Neural progenitor cell (in vitro differentiated cells): ENCODE results near the gene SLFN12L. TPM values are rescaled to one million over a fixed set of nuclear protein-coding genes. Genes with fewer than 3 reads are reported as not detected.

Experiments used
- DNase-seq: peaks from one replicate; pipeline ENCODE4 v3.0.0-alpha.2; 2016; ENCODE audit warnings: low spot score
- H2AFZ ChIP-seq: fragments of 200-600 bp; sonication (generic); replicated peaks from 2 replicates; pipeline ENCODE4 v1.6.1; 2016; ENCODE audit warnings: antibody characterized with exemption
- H3F3A ChIP-seq: fragments of 200-600 bp; sonication (generic); 2 replicates; pipeline ENCODE4 v1.6.1; 2016; ENCODE audit warnings: antibody characterized with exemption, low read depth
- H3K27ac ChIP-seq: fragments of 200-600 bp; sonication (generic); 2 replicates; pipeline ENCODE4 v1.5.1; 2016; ENCODE audit warnings: mild to moderate bottlenecking
- H3K27me3 ChIP-seq: fragments of 200-600 bp; sonication (generic); 2 replicates; pipeline ENCODE4 v1.6.1; 2016; ENCODE audit warnings: mild to moderate bottlenecking, moderate library complexity
- H3K36me3 ChIP-seq: fragments of 200-600 bp; sonication (generic); 2 replicates; pipeline ENCODE4 v1.5.1; 2016
- H3K4me1 ChIP-seq: fragments of 200-600 bp; sonication (generic); 2 replicates; pipeline ENCODE4 v1.6.1; 2016; ENCODE audit warnings: mixed run types
- H3K4me2 ChIP-seq: fragments of 200-600 bp; sonication (generic); 2 replicates; pipeline ENCODE4 v1.6.1; 2016
- H3K4me3 ChIP-seq: fragments of 200-600 bp; sonication (generic); 2 replicates; pipeline ENCODE4 v1.5.1; 2016
- H3K79me2 ChIP-seq: fragments of 200-600 bp; sonication (generic); 2 replicates; pipeline ENCODE4 v1.6.1; 2016; ENCODE audit warnings: low read depth
- H3K9ac ChIP-seq: fragments of 200-600 bp; sonication (generic); 2 replicates; pipeline ENCODE4 v1.6.1; 2016
- H3K9me3 ChIP-seq: fragments of 200-600 bp; sonication (generic); 2 replicates; pipeline ENCODE4 v1.5.1; 2016; ENCODE audit warnings: low read depth
- H4K20me1 ChIP-seq: fragments of 200-600 bp; sonication (generic); 2 replicates; pipeline ENCODE4 v1.6.1; 2016; ENCODE audit warnings: low read depth
- H3K27ac Mint-ChIP-seq: 3 replicates; pipeline ENCODE4 v1.8.0; 2021; ENCODE audit warnings: mixed read lengths
- H3K27me3 Mint-ChIP-seq: 2 replicates; pipeline ENCODE4 v1.8.0; 2022; ENCODE audit warnings: low read depth, mild to moderate bottlenecking, inconsistent platforms, moderate library complexity, mixed read lengths; ENCODE audit not compliant: insufficient read depth
- H3K36me3 Mint-ChIP-seq: 3 replicates; pipeline ENCODE4 v1.8.0; 2021; ENCODE audit warnings: mixed read lengths
- H3K4me1 Mint-ChIP-seq: 3 replicates; pipeline ENCODE4 v1.8.0; 2021; ENCODE audit warnings: mixed read lengths
- H3K4me3 Mint-ChIP-seq: 3 replicates; pipeline ENCODE4 v1.8.0; 2021; ENCODE audit warnings: mild to moderate bottlenecking, moderate library complexity, mixed read lengths
- H3K9me3 Mint-ChIP-seq: 3 replicates; pipeline ENCODE4 v1.8.0; 2020; ENCODE audit warnings: mixed read lengths
- EZH2 ChIP-seq: fragments of 200-600 bp; sonication (generic); IDR thresholded peaks from 2 replicates; pipeline ENCODE4 v1.6.1; 2017; ENCODE audit warnings: antibody characterized with exemption, mild to moderate bottlenecking, moderate library complexity
- EZH2phosphoT487 ChIP-seq: fragments of 200-600 bp; sonication (generic); IDR thresholded peaks from 2 replicates; pipeline ENCODE4 v1.6.1; 2017; ENCODE audit warnings: antibody characterized with exemption
- total RNA-seq: library from RNA; depleted of rRNA; stranded (reverse); fragments of >200 nt; gene quantifications from 2 replicates; pipeline ENCODE4 v1.2.3, GENCODE V29; 2015; ENCODE audit warnings: low replicate concordance
- TF ChIP-seq, protein P1 (sequence below): fragments of 200-600 bp; sonication (generic); IDR thresholded peaks from 2 replicates; pipeline ENCODE4 v1.5.1; 2017; ENCODE audit warnings: antibody characterized with exemption, mild to moderate bottlenecking

SLFN12L gene
- total RNA-seq, 1 donor from 2014 or later = not detected

DNA sequence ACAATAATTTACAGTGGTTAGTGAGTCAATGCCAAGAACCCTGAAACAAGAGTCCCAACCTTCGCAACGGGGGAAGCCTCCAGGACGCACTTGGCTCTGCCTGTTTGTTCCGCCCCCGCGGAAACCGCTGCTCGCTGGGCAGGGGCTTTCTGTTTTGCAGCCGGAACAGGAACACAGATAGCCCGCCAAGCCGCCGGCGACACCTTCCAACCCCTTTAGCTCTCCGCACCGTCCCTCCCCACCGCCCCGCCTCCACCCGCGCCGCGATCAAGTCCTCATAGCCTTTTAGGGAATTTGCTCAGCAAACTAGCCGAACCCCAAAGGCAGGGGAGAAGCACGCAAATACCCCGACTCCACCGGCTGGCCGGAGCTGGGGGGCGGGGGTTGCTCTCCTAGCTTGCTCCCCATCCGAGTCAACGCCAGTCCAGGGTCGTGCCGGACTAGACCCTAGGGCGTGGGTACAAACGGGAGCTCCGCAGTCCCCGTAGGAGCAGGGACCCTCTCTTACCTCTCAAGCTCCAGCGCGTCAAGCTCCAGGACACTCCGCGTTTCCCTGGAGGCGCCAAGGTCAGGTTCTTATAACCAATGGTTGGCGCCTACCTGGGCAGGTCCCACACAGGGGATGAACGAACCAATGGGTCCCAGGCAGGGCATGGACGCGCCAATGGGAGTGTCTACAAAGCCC is 89.1 kb downstream of the SLFN12L start, which contains the start of gene SLFN13:
Gene SLFN13, minus strand, starts transcription at position 553 of the 685 bp plus-strand sequence. CDS start 3,086 bp downstream, outside the sequence.
- Histone ChIP-seq H4K20me1 (no peaks in the 10 kb centered on the region), H3K9ac (no peak within 1 kb of the TSS), H2AFZ (peak within 1 kb of the TSS; percentile 73), H3F3A (peaks cover 15% of the 10 kb centered on the region), H3K36me3 (no peaks in the 10 kb centered on the region), H3K4me3 (peak within 1 kb of the TSS; percentile 47), H3K4me1 (peaks cover 16% of the 10 kb centered on the region), H3K4me2 (peak within 1 kb of the TSS; percentile 79), H3K79me2 (no peaks in the 10 kb centered on the region), H3K27ac (no peak within 1 kb of the TSS), H3K9me3 (no peaks in the 10 kb centered on the region), H3K27me3 (peaks cover 95% of the 10 kb centered on the region)
- H3K27ac Mint-ChIP-seq = peak within 1 kb of the TSS; percentile 93
- H3K9me3 Mint-ChIP-seq = peaks cover 2% of the 10 kb centered on the region
- TF ChIP-seq EZH2 (peak; percentile 17), EZH2phosphoT487 (peak; percentile 67)
- TF ChIP-seq, protein P1, sequence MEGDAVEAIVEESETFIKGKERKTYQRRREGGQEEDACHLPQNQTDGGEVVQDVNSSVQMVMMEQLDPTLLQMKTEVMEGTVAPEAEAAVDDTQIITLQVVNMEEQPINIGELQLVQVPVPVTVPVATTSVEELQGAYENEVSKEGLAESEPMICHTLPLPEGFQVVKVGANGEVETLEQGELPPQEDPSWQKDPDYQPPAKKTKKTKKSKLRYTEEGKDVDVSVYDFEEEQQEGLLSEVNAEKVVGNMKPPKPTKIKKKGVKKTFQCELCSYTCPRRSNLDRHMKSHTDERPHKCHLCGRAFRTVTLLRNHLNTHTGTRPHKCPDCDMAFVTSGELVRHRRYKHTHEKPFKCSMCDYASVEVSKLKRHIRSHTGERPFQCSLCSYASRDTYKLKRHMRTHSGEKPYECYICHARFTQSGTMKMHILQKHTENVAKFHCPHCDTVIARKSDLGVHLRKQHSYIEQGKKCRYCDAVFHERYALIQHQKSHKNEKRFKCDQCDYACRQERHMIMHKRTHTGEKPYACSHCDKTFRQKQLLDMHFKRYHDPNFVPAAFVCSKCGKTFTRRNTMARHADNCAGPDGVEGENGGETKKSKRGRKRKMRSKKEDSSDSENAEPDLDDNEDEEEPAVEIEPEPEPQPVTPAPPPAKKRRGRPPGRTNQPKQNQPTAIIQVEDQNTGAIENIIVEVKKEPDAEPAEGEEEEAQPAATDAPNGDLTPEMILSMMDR = no peak
- DNase-seq = peak; percentile 56
- peak within 1 kb of the TSS; percentile 86 for H3K4me3 Mint-ChIP-seq
- H3K36me3 Mint-ChIP-seq = peaks cover 4% of the 10 kb centered on the region
- peaks cover 23% of the 10 kb centered on the region for H3K27me3 Mint-ChIP-seq
- peaks cover 14% of the 10 kb centered on the region for H3K4me1 Mint-ChIP-seq

DNA sequence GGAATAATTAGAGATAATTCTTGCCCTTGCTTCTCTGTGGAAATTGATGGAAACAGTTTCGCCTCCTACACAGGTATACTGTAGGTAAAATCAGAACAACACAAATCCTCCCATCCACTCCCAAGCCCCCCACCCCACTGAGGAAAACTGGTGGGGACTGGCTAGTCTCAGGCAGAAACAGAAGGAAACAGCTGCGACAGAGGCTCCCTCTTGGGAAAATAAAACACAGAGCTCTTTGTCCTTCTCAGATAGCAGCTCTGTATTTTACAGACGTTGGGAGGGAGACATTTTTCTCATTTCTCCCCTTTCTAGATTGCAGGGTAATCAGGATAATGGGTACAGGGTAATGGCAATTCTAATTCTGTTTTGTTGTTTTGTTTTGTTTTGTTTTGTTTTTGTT is 90.0 kb downstream of the SLFN12L start:
- Histone ChIP-seq H3K27me3 (peaks cover 86% of the 10 kb centered on the region), H2AFZ (peak overlapping the region; percentile 73), H3F3A (peaks cover 15% of the 10 kb centered on the region), H3K36me3 (no peaks in the 10 kb centered on the region), H3K79me2 (no peaks in the 10 kb centered on the region), H3K27ac (no peak overlapping the region), H3K9me3 (no peaks in the 10 kb centered on the region), H4K20me1 (no peaks in the 10 kb centered on the region), H3K9ac (no peak overlapping the region), H3K4me1 (peaks cover 16% of the 10 kb centered on the region), H3K4me2 (peak overlapping the region; percentile 79), H3K4me3 (peak overlapping the region; percentile 47)
- H3K27me3 Mint-ChIP-seq = peaks cover 14% of the 10 kb centered on the region
- TF ChIP-seq EZH2phosphoT487 = no peak
- TF ChIP-seq, protein P1 = no peak
- TF ChIP-seq EZH2 = no peak
- H3K4me3 Mint-ChIP-seq = peak overlapping the region; percentile 86
- H3K9me3 Mint-ChIP-seq = peaks cover 2% of the 10 kb centered on the region
- peaks cover 4% of the 10 kb centered on the region for H3K36me3 Mint-ChIP-seq
- H3K27ac Mint-ChIP-seq = peak overlapping the region; percentile 93
- H3K4me1 Mint-ChIP-seq = peaks cover 14% of the 10 kb centered on the region
- DNase-seq = peak; percentile 17

DNA sequence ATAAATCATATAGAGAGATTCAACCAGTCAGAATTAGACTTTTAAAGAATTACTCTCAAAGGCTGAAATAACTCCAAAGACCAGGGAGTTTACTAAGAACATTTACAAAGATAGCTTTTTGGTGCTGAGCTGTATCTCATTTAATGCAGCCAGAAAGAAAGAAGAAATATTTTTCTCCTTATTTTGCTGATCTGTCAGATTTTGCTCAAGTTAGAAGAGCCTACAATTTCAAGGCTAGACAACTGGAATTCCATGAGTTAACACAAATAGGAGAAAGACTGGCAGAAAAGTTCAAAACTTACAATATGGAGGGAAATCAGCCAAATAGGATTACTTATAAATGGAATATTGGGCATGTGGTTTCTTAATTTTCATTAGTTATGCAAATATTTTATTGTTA is 99.0 kb downstream of the SLFN12L start:
- no peaks in the 10 kb centered on the region for H3K27me3 Mint-ChIP-seq
- H3K27ac Mint-ChIP-seq = no peak overlapping the region
- H3K36me3 Mint-ChIP-seq = no peaks in the 10 kb centered on the region
- H3K4me3 Mint-ChIP-seq = no peak overlapping the region
- H3K9me3 ChIP-seq = no peaks in the 10 kb centered on the region
- H3K4me2 ChIP-seq = no peak overlapping the region
- H3K4me1 Mint-ChIP-seq = peaks cover 34% of the 10 kb centered on the region
- no peak for DNase-seq
- no peaks in the 10 kb centered on the region for H3K9me3 Mint-ChIP-seq
- no peak overlapping the region for H2AFZ ChIP-seq
- H3K79me2 ChIP-seq = no peaks in the 10 kb centered on the region
- H3K27ac ChIP-seq = no peak overlapping the region
- H3K27me3 ChIP-seq = no peaks in the 10 kb centered on the region
- no peak overlapping the region for H3K9ac ChIP-seq
- no peak overlapping the region for H3K4me3 ChIP-seq
- H3K4me1 ChIP-seq = peaks cover 1% of the 10 kb centered on the region
- TF ChIP-seq, protein P1 = no peak
- no peak for TF ChIP-seq EZH2
- TF ChIP-seq EZH2phosphoT487 = no peak
- no peaks in the 10 kb centered on the region for H3K36me3 ChIP-seq
- no peaks in the 10 kb centered on the region for H3F3A ChIP-seq
- no peaks in the 10 kb centered on the region for H4K20me1 ChIP-seq
